ENCODE measurements around the gene TMEM126B. TPM values are rescaled to one million over a fixed set of nuclear protein-coding genes. Genes with fewer than 3 reads are reported as not detected.
A peak's percentile ranks its signal among the peaks of the same experiment; 100 is the strongest.
"Not testable (repeated sequence)": the region's sequence is repeated elsewhere in the genome, so short reads cannot be mapped to it uniquely, and the experiment has no call there.

The TMEM126B gene
- total RNA-seq, 1 experiment from 2014 or later = 30.5 TPM

DNA sequence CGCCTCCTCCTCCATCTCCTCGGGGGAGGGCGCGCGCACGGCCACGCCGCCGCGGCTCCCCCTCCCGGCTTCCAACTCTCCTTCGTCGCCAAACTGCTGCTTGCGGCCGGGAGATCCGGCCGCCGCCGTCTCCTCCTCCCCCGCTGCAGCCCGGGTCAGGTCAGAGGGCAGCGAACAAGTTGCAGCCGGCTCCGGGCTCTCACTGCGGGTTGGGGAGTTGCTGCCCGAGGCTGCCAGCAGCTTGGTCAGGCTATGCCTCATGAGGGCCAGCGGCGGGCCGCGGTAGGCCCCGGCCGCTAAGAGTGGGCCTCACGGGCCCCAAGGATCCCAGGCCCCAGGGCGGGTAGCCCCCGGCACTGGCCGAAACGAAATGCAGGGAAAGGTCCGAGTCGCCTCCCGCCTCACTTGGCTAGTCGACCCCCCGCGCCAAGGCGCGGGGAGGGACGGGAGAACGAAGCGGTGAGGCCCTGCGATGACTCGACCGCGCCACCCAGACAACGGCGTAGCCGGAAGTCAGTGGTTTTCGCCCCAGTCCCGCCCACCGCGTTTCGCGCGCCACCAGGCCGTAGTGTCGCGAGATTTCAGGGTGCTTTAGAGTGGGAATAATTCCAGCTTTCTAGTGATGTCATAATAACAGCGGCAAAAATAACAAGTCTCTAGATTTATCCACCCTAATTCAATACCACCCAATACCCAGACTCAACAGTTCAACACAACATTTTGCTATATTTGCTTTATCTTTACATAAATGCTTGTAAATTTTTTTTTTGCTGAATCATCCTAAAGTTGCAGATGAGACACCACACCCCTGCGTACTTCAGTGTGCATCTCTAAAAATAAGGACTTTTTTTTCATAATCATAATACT is 36.5 kb downstream of the TMEM126B start, which contains the start of gene CREBZF:
CREBZF (minus strand) TSS at position 515 of the 867 bp plus-strand sequence; CDS start at position 261, 254 bp downstream.
- Mint-ChIP-seq H3K9me3 (ENCODE audit: low read depth, unreplicated experiment) (no peaks in the 10 kb centered on the region), H3K27me3 (ENCODE audit: unreplicated experiment) (no peaks in the 10 kb centered on the region), H3K4me1 (ENCODE audit: low read depth, unreplicated experiment) (no peaks in the 10 kb centered on the region), H3K27ac (ENCODE audit: unreplicated experiment) (peak within 1 kb of the TSS; percentile 76), H3K36me3 (ENCODE audit: insufficient read depth, unreplicated experiment) (peaks cover 53% of the 10 kb centered on the region), H3K4me3 (ENCODE audit: low read depth, unreplicated experiment) (peak within 1 kb of the TSS; percentile 87)
- peak; percentile 91 for DNase-seq
- BruUV-seq (replicated peaks) = no TSS peak
- TF ChIP-seq, protein P1, sequence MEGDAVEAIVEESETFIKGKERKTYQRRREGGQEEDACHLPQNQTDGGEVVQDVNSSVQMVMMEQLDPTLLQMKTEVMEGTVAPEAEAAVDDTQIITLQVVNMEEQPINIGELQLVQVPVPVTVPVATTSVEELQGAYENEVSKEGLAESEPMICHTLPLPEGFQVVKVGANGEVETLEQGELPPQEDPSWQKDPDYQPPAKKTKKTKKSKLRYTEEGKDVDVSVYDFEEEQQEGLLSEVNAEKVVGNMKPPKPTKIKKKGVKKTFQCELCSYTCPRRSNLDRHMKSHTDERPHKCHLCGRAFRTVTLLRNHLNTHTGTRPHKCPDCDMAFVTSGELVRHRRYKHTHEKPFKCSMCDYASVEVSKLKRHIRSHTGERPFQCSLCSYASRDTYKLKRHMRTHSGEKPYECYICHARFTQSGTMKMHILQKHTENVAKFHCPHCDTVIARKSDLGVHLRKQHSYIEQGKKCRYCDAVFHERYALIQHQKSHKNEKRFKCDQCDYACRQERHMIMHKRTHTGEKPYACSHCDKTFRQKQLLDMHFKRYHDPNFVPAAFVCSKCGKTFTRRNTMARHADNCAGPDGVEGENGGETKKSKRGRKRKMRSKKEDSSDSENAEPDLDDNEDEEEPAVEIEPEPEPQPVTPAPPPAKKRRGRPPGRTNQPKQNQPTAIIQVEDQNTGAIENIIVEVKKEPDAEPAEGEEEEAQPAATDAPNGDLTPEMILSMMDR (IDR thresholded peaks at IDR 0.05; ENCODE audit: unreplicated experiment) = no peak
- CTCF ChIA-PET = interaction anchor here (0.6 kb wide), 1 partner anchor 142 kb away, joined by 4 read pairs; no protein-coding TSS in a partner anchor
- intact Hi-C loops (cut with micrococcal nuclease; ENCODE audit: unreplicated experiment) = loop anchor here (1.0 to 5.0 kb wide), 2 partner anchors 68 to 189 kb away; no protein-coding TSS in a partner anchor

- Mint-ChIP-seq H3K36me3 (ENCODE audit: insufficient read depth, unreplicated experiment) (peaks cover 44% of the 10 kb centered on the region), H3K9me3 (ENCODE audit: low read depth, unreplicated experiment) (no peaks in the 10 kb centered on the region), H3K4me3 (ENCODE audit: low read depth, unreplicated experiment) (no peak overlapping the region), H3K27me3 (ENCODE audit: unreplicated experiment) (no peaks in the 10 kb centered on the region), H3K27ac (ENCODE audit: unreplicated experiment) (peak overlapping the region; percentile 76), H3K4me1 (ENCODE audit: low read depth, unreplicated experiment) (no peaks in the 10 kb centered on the region)
- CTCF ChIA-PET = no interaction called here
- intact Hi-C loops (cut with micrococcal nuclease; ENCODE audit: unreplicated experiment) = loop anchor here (1.0 kb wide), 1 partner anchor 189 kb away; no protein-coding TSS in a partner anchor
- TF ChIP-seq, protein P1 (IDR thresholded peaks at IDR 0.05; ENCODE audit: unreplicated experiment) = no peak
- DNase-seq = no peak
- BruUV-seq (replicated peaks) = no TSS peak
These were observed 37.3 kb downstream of the TMEM126B start for GRCh38 chr11:85665733-85666132.

DNA sequence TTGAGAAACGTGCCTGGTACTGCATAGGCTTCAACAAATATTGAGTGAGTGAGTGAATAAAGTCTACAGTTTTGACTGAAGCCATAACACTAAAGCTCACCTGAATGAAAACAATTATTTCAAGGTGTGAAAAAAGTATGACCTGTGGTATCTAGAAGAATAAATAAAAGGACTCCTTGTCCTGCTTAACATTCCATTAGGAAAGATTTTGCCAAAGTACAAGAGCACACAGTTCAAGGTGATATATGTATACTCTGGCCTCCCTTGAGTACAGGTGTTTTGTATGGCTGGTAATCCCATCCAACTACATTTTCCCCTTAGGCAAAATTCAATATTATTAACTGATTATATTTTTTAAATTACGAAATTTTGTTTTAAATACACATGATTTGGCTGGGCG is 38.3 kb downstream of the TMEM126B start:
- TF ChIP-seq, protein P1 (IDR thresholded peaks at IDR 0.05; ENCODE audit: unreplicated experiment) = no peak
- H3K36me3 Mint-ChIP-seq (ENCODE audit: insufficient read depth, unreplicated experiment) = peaks cover 36% of the 10 kb centered on the region
- BruUV-seq (replicated peaks) = no TSS peak
- no peak overlapping the region for H3K4me3 Mint-ChIP-seq (ENCODE audit: low read depth, unreplicated experiment)
- H3K27ac Mint-ChIP-seq (ENCODE audit: unreplicated experiment) = no peak overlapping the region
- CTCF ChIA-PET = no interaction called here
- intact Hi-C loops (cut with micrococcal nuclease; ENCODE audit: unreplicated experiment) = no loop called here
- H3K4me1 Mint-ChIP-seq (ENCODE audit: low read depth, unreplicated experiment) = no peaks in the 10 kb centered on the region
- no peaks in the 10 kb centered on the region for H3K27me3 Mint-ChIP-seq (ENCODE audit: unreplicated experiment)
- no peak for DNase-seq
- H3K9me3 Mint-ChIP-seq (ENCODE audit: low read depth, unreplicated experiment) = no peaks in the 10 kb centered on the region

- BruUV-seq (replicated peaks) = no TSS peak
- no peak for DNase-seq
- CTCF ChIA-PET = no interaction called here
- no peaks in the 10 kb centered on the region for H3K9me3 Mint-ChIP-seq (ENCODE audit: low read depth, unreplicated experiment)
- intact Hi-C loops (cut with micrococcal nuclease; ENCODE audit: unreplicated experiment) = no loop called here
- no peak overlapping the region for H3K27ac Mint-ChIP-seq (ENCODE audit: unreplicated experiment)
- H3K4me3 Mint-ChIP-seq (ENCODE audit: low read depth, unreplicated experiment) = no peak overlapping the region
- H3K36me3 Mint-ChIP-seq (ENCODE audit: insufficient read depth, unreplicated experiment) = peaks cover 25% of the 10 kb centered on the region
- H3K27me3 Mint-ChIP-seq (ENCODE audit: unreplicated experiment) = no peaks in the 10 kb centered on the region
- no peaks in the 10 kb centered on the region for H3K4me1 Mint-ChIP-seq (ENCODE audit: low read depth, unreplicated experiment)
- TF ChIP-seq, protein P1 (IDR thresholded peaks at IDR 0.05; ENCODE audit: unreplicated experiment) = no peak
These were observed 39.8 kb downstream of the TMEM126B start for GRCh38 chr11:85668157-85668556.

DNA sequence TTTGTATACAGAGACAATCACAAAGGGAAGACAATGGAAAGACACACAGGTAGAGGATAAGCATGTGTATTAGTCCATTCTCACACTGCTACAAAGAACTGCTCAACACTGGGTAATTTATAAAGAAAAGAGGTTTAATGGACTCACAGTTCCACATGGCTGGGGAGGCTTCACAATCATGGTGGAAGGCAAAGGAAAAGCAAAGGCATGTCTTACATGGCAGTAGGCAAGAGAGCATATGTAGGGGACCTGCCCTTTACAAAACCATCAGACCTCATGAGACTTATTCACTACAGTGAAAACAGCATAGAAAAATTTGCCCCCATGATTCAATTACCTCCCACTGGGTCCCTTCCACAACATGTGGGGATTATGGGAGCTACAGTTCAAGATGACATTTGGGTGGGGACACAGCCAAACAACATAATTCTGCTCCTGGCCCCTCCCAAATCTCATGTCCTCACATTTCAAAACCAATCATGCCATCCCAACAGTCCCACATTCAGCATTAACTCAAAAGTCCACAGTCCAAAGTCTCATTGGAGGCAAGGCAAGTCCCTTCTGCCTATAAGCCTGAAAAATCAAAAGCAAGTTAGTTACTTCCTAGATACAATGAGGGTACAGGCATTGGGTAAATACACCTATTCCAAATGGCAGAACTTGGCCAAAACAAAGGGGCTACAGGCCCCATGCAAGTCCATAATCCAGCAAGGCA is 42.7 kb downstream of the TMEM126B start:
- H3K27me3 Mint-ChIP-seq (ENCODE audit: unreplicated experiment) = peaks cover 12% of the 10 kb centered on the region
- H3K9me3 Mint-ChIP-seq (ENCODE audit: low read depth, unreplicated experiment); intact Hi-C loops (cut with micrococcal nuclease; ENCODE audit: unreplicated experiment); H3K4me1 Mint-ChIP-seq (ENCODE audit: low read depth, unreplicated experiment); BruUV-seq (replicated peaks); H3K27ac Mint-ChIP-seq (ENCODE audit: unreplicated experiment); CTCF ChIA-PET; H3K36me3 Mint-ChIP-seq (ENCODE audit: insufficient read depth, unreplicated experiment); DNase-seq; H3K4me3 Mint-ChIP-seq (ENCODE audit: low read depth, unreplicated experiment): not testable (repeated sequence)
